Fibroblast of skin of right quadriceps (primary cell): ENCODE results near the gene ASB15.

Experiments used
- DNase-seq: peaks from one replicate; pipeline ENCODE4 v3.0.0-alpha.2; 2013

The ASB15 gene

GRCh38 chr7:123637878-123638277 lies 36.3 kb downstream of the ASB15 start:
- no peak for DNase-seq

GRCh38 chr7:123639631-123640030 lies 38.0 kb downstream of the ASB15 start:
- no peak for DNase-seq

DNA sequence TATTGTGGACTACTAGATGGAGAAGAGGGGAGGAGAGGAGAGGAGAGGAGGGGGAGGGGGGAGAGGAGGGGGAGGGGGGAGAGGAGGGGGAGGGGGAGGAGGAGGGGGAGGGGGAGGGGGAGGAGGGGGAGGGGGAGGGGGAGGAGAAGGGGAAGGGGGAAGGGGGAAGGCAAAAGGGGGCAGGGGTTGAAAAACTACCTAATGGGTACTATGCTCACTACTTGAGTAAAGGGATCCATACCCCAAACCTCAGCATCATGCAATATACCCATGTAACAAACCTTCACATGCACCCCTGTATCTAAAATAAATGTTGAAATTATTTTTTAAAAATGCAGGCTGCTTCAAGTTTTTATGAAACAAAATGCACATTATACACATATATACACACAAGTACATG lies 39.0 kb downstream of the ASB15 start:
- no peak for DNase-seq

GRCh38 chr7:123641901-123642300 lies 40.3 kb downstream of the ASB15 start:
- no peak for DNase-seq

DNA sequence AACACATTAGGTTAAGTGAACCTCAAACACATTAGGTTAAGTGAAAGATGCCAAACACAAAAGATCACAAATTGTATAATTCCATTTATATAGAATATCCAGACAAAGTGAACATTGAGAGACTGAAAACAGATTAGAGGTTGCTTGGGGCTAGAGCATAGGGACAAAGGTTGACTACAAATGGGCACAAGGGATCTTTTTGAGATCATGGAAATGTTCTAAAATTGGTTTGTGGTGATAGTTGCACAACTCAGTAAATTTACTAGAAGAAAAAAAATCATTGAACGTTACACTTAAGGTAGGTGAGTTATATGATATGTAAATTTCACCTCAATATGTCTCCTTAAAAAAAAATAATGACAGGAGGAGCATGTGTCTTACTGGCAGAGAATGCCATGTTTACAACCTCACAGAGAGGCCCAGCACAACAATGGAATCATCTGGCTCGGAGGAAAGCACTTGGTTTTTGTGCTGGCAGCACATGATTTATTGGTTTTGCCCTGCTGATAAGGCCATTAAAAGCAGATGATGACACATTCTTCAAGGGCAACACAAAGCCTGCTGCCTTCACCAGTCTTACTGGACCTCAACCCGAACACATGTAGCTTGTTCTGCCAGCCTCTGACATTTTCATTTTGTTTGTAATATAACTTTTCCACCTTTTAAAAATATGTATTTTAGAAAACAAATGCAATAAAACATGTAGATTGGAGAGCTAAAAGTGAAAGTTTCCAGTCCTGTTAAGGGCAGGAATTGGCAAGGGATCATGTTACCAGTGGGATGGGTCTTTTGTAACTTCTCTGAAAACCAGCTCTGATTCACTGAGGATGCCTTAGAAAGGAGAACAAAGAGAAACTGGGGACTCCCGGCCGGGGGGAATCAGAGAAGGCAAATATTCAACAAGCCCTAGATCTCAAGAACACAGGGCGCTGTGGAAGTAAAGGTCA lies 42.1 kb downstream of the ASB15 start:
- peak; percentile 55 for DNase-seq

- no peak for DNase-seq
These were observed 43.9 kb downstream of the ASB15 start for GRCh38 chr7:123645516-123645915.

DNA sequence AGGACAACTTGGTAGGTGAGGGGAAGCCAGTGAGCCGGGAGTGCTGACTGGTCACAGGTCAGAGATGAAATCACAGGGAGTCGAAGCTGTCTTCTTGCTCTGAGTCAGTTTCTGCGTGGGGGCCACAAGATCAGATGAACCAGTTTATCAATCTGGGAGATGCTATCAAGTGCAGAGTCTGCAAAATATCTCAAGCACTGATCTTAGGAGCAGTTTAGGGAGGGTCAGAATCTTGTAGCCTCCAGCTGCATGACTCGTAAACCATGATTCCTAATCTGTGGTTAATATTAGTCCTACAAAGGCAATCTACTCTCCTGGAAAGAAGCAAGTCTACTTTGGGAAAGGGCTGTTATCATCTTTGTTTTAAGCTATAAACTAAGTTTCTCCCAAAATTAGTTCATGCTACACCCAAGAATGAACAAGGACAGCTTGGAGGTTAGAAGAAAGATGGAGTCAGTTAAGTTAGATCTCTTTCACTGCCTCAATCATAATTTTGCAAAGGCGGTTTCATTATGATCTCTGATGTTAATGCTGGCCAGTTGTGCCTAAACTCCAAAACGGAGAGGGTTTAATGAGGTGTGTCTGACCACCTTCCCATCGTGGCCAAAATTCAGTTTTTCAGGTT lies 45.6 kb downstream of the ASB15 start:
- DNase-seq = no peak

- DNase-seq = no peak
These were observed 48.3 kb downstream of the ASB15 start for GRCh38 chr7:123649964-123650363.

GRCh38 chr7:123650595-123650994 lies 49.0 kb downstream of the ASB15 start:
- DNase-seq = no peak

DNA sequence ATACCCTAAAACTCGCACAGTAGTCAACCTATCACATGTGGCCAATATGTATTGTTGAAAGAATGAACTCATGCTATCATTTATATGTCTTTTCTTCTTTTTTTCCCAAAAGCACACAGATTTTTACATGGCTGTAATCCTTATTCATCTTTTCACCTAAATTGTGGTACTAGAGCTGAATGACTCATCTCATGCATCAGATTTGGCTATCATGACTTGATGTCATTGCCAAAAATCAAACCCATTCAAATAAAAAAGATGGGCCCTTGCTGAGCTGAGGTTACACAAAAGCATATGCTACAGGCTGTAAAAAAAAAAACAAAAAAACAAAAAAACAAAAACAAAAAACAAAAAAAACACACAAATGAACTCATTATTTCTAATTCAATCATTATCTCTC lies 50.8 kb downstream of the ASB15 start:
- no peak for DNase-seq

DNA sequence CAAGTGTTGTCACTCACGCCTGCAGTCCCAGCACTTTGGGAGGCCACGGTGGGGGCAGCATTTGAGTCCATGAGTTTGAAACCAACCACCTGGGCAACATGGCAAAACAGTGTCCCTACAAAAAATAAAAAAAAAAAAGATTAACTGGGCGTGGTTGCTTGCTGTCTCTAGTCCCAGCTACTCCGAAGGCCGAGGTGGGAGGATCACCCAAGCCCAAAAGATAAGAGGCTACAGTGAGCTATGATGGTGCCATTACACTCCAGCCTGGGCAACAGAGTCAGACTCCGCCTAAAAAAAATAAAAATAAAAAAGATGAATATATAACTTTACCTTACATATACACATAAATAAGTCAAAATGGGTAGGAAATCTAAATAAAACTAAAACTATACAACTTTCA lies 51.5 kb downstream of the ASB15 start:
- no peak for DNase-seq

DNA sequence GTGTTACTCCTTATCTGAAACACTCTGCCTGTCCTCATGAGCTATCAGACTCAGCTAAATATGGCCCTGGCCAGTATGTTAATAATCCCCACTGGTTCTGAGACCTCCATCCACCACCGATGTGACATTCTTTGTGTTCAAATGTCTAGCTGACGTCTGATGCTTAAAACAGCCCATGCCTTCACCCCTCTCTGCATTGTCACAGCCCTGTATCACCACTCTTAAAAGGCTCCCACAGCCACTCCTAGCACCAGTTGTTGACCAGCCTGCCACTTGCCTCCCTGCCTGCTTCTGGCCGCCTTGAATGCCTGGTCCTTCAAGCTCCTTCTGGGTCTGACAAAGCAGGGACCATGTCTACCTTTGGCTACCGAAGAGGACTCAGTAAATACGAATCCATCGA lies 54.0 kb downstream of the ASB15 start, which contains the start of gene LMOD2:
LMOD2 (plus strand) TSS at position 253 of the 400 bp plus-strand sequence; CDS start at position 351, 98 bp downstream.
- no peak for DNase-seq

- no peak for DNase-seq
These were observed 55.1 kb downstream of the ASB15 start for GRCh38 chr7:123656544-123657303.

- DNase-seq = no peak
These were observed 55.7 kb downstream of the ASB15 start for GRCh38 chr7:123657304-123657685.

GRCh38 chr7:123658023-123658422 lies 56.4 kb downstream of the ASB15 start:
- no peak for DNase-seq

- no peak for DNase-seq
These were observed 59.1 kb downstream of the ASB15 start for GRCh38 chr7:123660514-123661354.

DNA sequence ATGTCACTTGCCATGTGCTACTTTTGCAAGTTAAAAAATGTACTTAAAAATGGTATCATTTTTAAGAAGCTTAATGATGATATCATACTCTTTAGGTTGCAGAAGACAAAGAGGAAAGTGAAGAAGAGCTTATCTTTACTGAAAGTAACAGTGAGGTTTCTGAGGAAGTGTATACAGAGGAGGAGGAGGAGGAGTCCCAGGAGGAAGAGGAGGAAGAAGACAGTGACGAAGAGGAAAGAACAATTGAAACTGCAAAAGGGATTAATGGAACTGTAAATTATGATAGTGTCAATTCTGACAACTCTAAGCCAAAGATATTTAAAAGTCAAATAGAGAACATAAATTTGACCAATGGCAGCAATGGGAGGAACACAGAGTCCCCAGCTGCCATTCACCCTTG lies 60.1 kb downstream of the ASB15 start:
- DNase-seq = no peak

- no peak for DNase-seq
These were observed 60.7 kb downstream of the ASB15 start for GRCh38 chr7:123662293-123662692.

GRCh38 chr7:123662755-123663154 lies 61.1 kb downstream of the ASB15 start:
- no peak for DNase-seq

- no peak for DNase-seq
These were observed 61.6 kb downstream of the ASB15 start for GRCh38 chr7:123663200-123663599.

- no peak for DNase-seq
These were observed 63.5 kb downstream of the ASB15 start for GRCh38 chr7:123665157-123665556.

- DNase-seq = no peak
These were observed 64.3 kb downstream of the ASB15 start for GRCh38 chr7:123665896-123666295.

DNA sequence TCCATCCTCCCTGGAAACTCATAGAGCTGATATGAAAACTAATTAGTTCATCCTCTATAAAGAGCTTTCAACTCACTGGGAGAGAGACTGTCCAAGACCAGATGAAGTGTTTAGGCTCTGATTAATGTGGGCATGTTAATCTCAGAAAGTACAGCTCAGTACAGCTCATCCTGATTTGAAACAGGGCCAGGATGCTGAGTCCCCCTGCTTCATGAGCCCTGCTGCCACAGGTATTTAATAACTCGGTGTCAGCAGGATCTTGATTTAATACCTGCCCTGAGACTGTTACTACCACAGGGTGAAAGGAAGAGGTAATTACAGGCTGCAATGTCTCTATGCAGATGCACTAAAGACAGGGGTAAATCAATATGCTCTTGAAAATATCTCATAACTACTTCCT lies 64.9 kb downstream of the ASB15 start:
- no peak for DNase-seq
